ENCODE measurements around the gene SNX24. TPM values are rescaled to one million over a fixed set of nuclear protein-coding genes. Genes with fewer than 3 reads are reported as not detected.

Gene SNX24
- total and polyA plus RNA-seq, 9 of the 15 experiments (the other 6 are each of a cell fraction or from before 2014, with no cell fraction given), result 5.3 to 10.1 (median 7.9) TPM

GRCh38 chr5:122985954-122986721 lies 140.7 kb downstream of the SNX24 start:
- ChIA-PET CTCF (ENCODE audit: low intra/inter-chr PET ratio) (no interaction called here), POLR2A (no interaction called here)
- Histone ChIP-seq H3K4me1 (replicated peaks in 1 of 2; ENCODE audit: control insufficient read depth in 2 of 2, insufficient read depth in 2 of 2, low read length in 2 of 2) (no peaks in the 10 kb centered on the region), H3K4me2 (ENCODE audit: insufficient read depth, low read length) (no peak overlapping the region), H4K20me1 (replicated peaks; ENCODE audit: control insufficient read depth, insufficient read depth, low read length) (no peaks in the 10 kb centered on the region), H3K4me3 (no peak overlapping the region), H3K9me3 (replicated peaks; ENCODE audit: control insufficient read depth, insufficient read depth, low read depth, low read length) (no peaks in the 10 kb centered on the region), H3K9me1 (ENCODE audit: control insufficient read depth, insufficient read depth, low read length) (no peaks in the 10 kb centered on the region), H3K27ac (ENCODE audit: extremely low read depth, low read depth, low read length) (no peak overlapping the region), H3K79me2 (ENCODE audit: control insufficient read depth, insufficient read depth, low read length) (no peaks in the 10 kb centered on the region), H3K27me3 (ENCODE audit: control insufficient read depth in 2 of 2, insufficient read depth in 2 of 2, low read length in 2 of 2) (peaks cover 0 to 6% of the 10 kb centered on the region in 2 experiments; a peak in 1 of 5 replicates), H3K36me3 (ENCODE audit: control insufficient read depth, insufficient read depth, low read length) (no peaks in the 10 kb centered on the region), H2AFZ (ENCODE audit: low read depth, low read length) (no peak overlapping the region), H3K9ac (ENCODE audit: insufficient read depth in 1 of 2, low read depth in 2 of 2, low read length in 2 of 2) (no peak overlapping the region)
- no TSS peak for BruUV-seq (replicated peaks)
- WGBS (ENCODE audit: insufficient coverage, low coverage, missing lambda C conversion rate), result 6% methylated on average over 2 of the region's 2 CpGs
- intact Hi-C loops (cut with micrococcal nuclease) (no loop called here), in situ Hi-C loops (cut with MboI) (no loop called here)
- FAIRE-seq (no peak), ATAC-seq (no peak), DNase-seq (ENCODE audit: extremely low read depth in 1 of 4, low spot score in 3 of 4) (no peak)
- TF ChIP-seq BDP1 (IDR thresholded peaks at IDR 0.05; ENCODE audit: insufficient read depth, insufficient read length), result no peak
- TF ChIP-seq FOXM1 (IDR thresholded peaks at IDR 0.05; ENCODE audit: low read depth), result no peak
- no peak for TF ChIP-seq FOXM1 (CRISPR knock-in tag; IDR thresholded peaks at IDR 0.05; ENCODE audit: low read depth)
- TF ChIP-seq, protein P1, sequence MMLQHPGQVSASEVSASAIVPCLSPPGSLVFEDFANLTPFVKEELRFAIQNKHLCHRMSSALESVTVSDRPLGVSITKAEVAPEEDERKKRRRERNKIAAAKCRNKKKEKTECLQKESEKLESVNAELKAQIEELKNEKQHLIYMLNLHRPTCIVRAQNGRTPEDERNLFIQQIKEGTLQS (IDR thresholded peaks at IDR 0.05), result no peak
- TF ChIP-seq, protein P1 (CRISPR knock-in tag; conservative IDR thresholded peaks at IDR 0.05), result no peak
- TF ChIP-seq SMAD1 (IDR thresholded peaks at IDR 0.05; ENCODE audit: low read depth, low read length, partially characterized antibody), result no peak
- no peak for TF ChIP-seq HES1 (IDR thresholded peaks at IDR 0.05; ENCODE audit: low read depth)
- TF ChIP-seq ZNF384 (IDR thresholded peaks at IDR 0.05; ENCODE audit: low read depth, low read length), result no peak
- TF ChIP-seq RCOR1 (IDR thresholded peaks at IDR 0.05; ENCODE audit: borderline replicate concordance in 1 of 2, low read depth in 2 of 2, low read length in 2 of 2), result no peak
- TF ChIP-seq ZNF282 (CRISPR knock-in tag; IDR thresholded peaks at IDR 0.05), result no peak
- TF ChIP-seq CEBPB (tag; IDR thresholded peaks at IDR 0.05), result no peak
- TF ChIP-seq, protein P2, sequence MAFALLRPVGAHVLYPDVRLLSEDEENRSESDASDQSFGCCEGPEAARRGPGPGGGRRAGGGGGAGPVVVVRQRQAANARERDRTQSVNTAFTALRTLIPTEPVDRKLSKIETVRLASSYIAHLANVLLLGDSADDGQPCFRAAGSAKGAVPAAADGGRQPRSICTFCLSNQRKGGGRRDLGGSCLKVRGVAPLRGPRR (CRISPR knock-in tag; IDR thresholded peaks at IDR 0.05), result no peak
- no peak for TF ChIP-seq ZNF12 (CRISPR knock-in tag; IDR thresholded peaks at IDR 0.05)
- TF ChIP-seq CREB3 (tag; conservative IDR thresholded peaks at IDR 0.05; ENCODE audit: low read depth), result no peak
